Mammary epithelial cell (primary cell): ENCODE data around the gene HSPA1A.

ENCODE experiments used
- EZH2 ChIP-seq: IDR thresholded peaks from 2 replicates; pipeline ENCODE4 v1.6.1; 2012; ENCODE audit warnings: low read length, inconsistent platforms, borderline replicate concordance
- TF ChIP-seq, protein P1 (sequence below), 2 donors: IDR thresholded peaks in 1 of 2; conservative IDR thresholded peaks in 1 of 2; 2 replicates each; pipeline ENCODE4 v1.5.1; 2011 to 2012; ENCODE audit warnings: inconsistent platforms in 2 of 2, low read length in 2 of 2, mild to moderate bottlenecking in 2 of 2, control low read depth in 1 of 2, low read depth in 1 of 2; ENCODE audit not compliant: insufficient read depth in 1 of 2; ENCODE audit errors: extremely low read depth in 1 of 2

DNA sequence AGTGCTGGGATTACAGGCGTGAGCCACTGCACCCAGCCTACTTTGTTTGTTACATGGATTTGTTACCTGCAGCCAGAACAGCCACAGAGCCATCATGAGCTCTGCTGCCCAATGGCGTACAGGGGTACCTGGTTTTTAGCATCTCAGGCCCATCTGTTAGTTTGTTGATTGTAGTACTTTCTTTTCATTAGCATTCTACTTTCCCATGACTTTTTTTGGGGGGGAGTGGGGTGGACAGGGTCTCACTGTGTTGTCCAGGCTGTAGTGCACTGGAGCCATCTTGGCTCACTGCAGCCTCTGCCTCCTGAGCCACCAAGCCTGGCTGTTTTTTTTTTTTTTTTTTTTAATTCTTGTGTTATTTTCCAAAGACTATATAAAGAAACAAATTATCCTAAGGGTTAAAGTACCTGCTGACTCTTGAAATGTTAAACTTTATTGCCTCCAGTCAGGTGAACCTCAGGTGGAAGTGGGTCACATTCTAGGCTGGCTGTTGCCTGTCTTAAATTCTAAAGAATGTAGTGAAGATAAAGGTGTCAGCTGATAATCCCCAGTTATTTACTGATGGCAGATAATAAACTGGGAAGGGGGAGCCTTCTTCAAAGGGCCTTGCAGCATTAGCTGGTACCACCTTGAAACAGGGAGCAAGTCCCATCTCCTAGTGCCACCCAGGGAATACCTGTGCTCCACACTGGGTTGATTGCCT, 32.1 kb downstream of the HSPA1A start:
- TF ChIP-seq, protein P1, sequence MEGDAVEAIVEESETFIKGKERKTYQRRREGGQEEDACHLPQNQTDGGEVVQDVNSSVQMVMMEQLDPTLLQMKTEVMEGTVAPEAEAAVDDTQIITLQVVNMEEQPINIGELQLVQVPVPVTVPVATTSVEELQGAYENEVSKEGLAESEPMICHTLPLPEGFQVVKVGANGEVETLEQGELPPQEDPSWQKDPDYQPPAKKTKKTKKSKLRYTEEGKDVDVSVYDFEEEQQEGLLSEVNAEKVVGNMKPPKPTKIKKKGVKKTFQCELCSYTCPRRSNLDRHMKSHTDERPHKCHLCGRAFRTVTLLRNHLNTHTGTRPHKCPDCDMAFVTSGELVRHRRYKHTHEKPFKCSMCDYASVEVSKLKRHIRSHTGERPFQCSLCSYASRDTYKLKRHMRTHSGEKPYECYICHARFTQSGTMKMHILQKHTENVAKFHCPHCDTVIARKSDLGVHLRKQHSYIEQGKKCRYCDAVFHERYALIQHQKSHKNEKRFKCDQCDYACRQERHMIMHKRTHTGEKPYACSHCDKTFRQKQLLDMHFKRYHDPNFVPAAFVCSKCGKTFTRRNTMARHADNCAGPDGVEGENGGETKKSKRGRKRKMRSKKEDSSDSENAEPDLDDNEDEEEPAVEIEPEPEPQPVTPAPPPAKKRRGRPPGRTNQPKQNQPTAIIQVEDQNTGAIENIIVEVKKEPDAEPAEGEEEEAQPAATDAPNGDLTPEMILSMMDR (conservative IDR thresholded peaks at IDR 0.05 in 1 of 2, IDR thresholded peaks at IDR 0.05 in 1 of 2; ENCODE audit: extremely low read depth in 1 of 2, insufficient read depth in 1 of 2, low read depth in 1 of 2, low read length in 2 of 2) = no peak
- no peak for TF ChIP-seq EZH2
